HG03558 (cell line): ENCODE measurements around the gene PARP1.
A peak's percentile ranks its signal among the peaks of the same experiment; 100 is the strongest.
"Not testable (repeated sequence)": the region's sequence is repeated elsewhere in the genome, so short reads cannot be mapped to it uniquely, and the experiment has no call there.

Experiments
- ATAC-seq: cut with Tn5 transposase; IDR thresholded peaks from one replicate; pipeline ENCODE4 v1.9.1; 2021; ENCODE audit warnings: moderate number of reproducible peaks; ENCODE audit not compliant: unreplicated experiment; ENCODE audit errors: extremely low read depth

The PARP1 gene

GRCh38 chr1:226407497-226408284 lies at the start of gene PARP1:
Gene PARP1 (minus strand): TSS chr1:226408093. CDS start chr1:226407929, 164 bp downstream.
- ATAC-seq = peak; percentile 49

- no peak for ATAC-seq
Measured at GRCh38 chr1:226457307-226457712, 49.4 kb upstream of the PARP1 start.

- no peak for ATAC-seq
Measured at GRCh38 chr1:226455843-226456242, 48.0 kb upstream of the PARP1 start.

GRCh38 chr1:226454349-226454748 lies 46.5 kb upstream of the PARP1 start:
- no peak for ATAC-seq

GRCh38 chr1:226453015-226453704 lies 45.3 kb upstream of the PARP1 start:
- ATAC-seq = no peak

- ATAC-seq = no peak
Measured at GRCh38 chr1:226450688-226451087, 42.8 kb upstream of the PARP1 start.

GRCh38 chr1:226449823-226450222 lies 41.9 kb upstream of the PARP1 start:
- no peak for ATAC-seq

- no peak for ATAC-seq
Measured at GRCh38 chr1:226447932-226448665, 40.2 kb upstream of the PARP1 start.

GRCh38 chr1:226446094-226446493 lies 38.2 kb upstream of the PARP1 start:
- ATAC-seq = no peak

GRCh38 chr1:226444901-226445300 lies 37.0 kb upstream of the PARP1 start:
- peak; percentile 99 for ATAC-seq

- no peak for ATAC-seq
Measured at GRCh38 chr1:226443439-226443838, 35.5 kb upstream of the PARP1 start.

- no peak for ATAC-seq
Measured at GRCh38 chr1:226443033-226443432, 35.1 kb upstream of the PARP1 start.

GRCh38 chr1:226441629-226442028 lies 33.7 kb upstream of the PARP1 start:
- ATAC-seq = no peak

- ATAC-seq = no peak
Measured at GRCh38 chr1:226440512-226440911, 32.6 kb upstream of the PARP1 start.

- ATAC-seq = no peak
Measured at GRCh38 chr1:226438007-226438406, 30.1 kb upstream of the PARP1 start.

GRCh38 chr1:226436855-226437491 lies 29.1 kb upstream of the PARP1 start:
- no peak for ATAC-seq

- no peak for ATAC-seq
Measured at GRCh38 chr1:226436472-226436854, 28.6 kb upstream of the PARP1 start.

GRCh38 chr1:226433341-226433720 lies 25.4 kb upstream of the PARP1 start:
- no peak for ATAC-seq

GRCh38 chr1:226432586-226433340 lies 24.9 kb upstream of the PARP1 start:
- no peak for ATAC-seq

GRCh38 chr1:226431898-226432297 lies 24.0 kb upstream of the PARP1 start:
- not testable (repeated sequence) for ATAC-seq
